ENCODE measurements around the gene HDAC9.

Gene HDAC9

DNA sequence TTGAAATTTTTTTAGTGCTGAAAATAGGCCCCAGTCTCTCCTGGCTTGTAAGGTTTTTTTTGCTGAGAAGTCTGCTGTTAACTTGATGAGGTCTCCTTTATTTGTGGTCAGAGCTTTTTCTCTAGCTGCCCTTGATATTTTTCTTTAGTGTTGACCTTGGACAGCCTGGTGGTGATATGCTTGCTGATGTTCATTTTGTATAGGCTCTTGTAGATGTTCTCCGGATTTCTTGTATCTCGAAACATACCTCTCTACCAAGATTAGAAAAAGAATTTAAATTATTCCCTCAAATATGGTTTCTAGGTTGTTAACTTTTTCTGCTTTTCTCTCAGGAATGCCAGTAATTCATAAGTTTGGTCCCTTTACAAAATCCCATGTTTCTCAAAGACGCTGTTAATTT, 519.5 kb downstream of the HDAC9 start:
- Histone ChIP-seq H3K9me3 (ENCODE audit: insufficient read depth, low read length) (no peaks in the 10 kb centered on the region), H4K20me1 (ENCODE audit: low read depth, low read length) (no peaks in the 10 kb centered on the region), H3K36me3 (ENCODE audit: low read length) (no peaks in the 10 kb centered on the region), H3K27me3 (ENCODE audit: low read length) (no peaks in the 10 kb centered on the region), H3K9ac (ENCODE audit: low read length) (no peak overlapping the region), H2AFZ (ENCODE audit: low read depth, low read length, severe bottlenecking) (no peak overlapping the region), H3K4me2 (ENCODE audit: low read depth, low read length, poor library complexity, severe bottlenecking) (no peak overlapping the region), H3F3A (ENCODE audit: insufficient read depth) (no peaks in the 10 kb centered on the region), H3K9me2 (replicated peaks; ENCODE audit: insufficient read depth, low read length) (no peaks in the 10 kb centered on the region), H3K79me2 (ENCODE audit: insufficient read depth, low read length) (no peaks in the 10 kb centered on the region), H3K4me3 (ENCODE audit: insufficient read depth, low read length, poor library complexity, severe bottlenecking) (no peak overlapping the region), H3K27ac (ENCODE audit: low read depth, low read length) (no peak overlapping the region)
- TF ChIP-seq, protein P1, sequence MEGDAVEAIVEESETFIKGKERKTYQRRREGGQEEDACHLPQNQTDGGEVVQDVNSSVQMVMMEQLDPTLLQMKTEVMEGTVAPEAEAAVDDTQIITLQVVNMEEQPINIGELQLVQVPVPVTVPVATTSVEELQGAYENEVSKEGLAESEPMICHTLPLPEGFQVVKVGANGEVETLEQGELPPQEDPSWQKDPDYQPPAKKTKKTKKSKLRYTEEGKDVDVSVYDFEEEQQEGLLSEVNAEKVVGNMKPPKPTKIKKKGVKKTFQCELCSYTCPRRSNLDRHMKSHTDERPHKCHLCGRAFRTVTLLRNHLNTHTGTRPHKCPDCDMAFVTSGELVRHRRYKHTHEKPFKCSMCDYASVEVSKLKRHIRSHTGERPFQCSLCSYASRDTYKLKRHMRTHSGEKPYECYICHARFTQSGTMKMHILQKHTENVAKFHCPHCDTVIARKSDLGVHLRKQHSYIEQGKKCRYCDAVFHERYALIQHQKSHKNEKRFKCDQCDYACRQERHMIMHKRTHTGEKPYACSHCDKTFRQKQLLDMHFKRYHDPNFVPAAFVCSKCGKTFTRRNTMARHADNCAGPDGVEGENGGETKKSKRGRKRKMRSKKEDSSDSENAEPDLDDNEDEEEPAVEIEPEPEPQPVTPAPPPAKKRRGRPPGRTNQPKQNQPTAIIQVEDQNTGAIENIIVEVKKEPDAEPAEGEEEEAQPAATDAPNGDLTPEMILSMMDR (IDR thresholded peaks at IDR 0.05; ENCODE audit: insufficient read depth, low read length, poor library complexity, severe bottlenecking) = no peak
- TF ChIP-seq EZH2phosphoT487 (conservative IDR thresholded peaks at IDR 0.05; ENCODE audit: low read length) = no peak

DNA sequence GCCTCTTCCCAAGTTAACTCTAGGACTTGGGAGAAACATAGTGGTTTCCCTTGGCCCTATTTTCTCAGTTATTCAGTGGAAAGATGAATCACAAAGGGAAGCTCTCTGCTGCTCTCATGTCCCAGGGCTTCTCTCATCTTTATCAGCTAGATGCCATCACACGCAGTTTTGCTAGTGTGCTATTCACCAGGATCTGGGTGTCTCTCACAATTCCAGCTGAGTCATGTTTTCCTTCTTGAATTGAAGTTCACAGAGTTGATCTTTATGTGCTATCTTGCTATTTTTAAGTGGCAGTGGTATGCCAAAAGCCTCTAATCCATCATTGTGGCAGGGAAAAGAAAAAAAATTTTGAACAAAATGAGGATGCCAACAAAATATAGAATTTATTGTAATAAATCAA, 520.6 kb downstream of the HDAC9 start:
- H3K9ac ChIP-seq (ENCODE audit: low read length) = no peak overlapping the region
- H3K36me3 ChIP-seq (ENCODE audit: low read length) = no peaks in the 10 kb centered on the region
- no peak for TF ChIP-seq EZH2phosphoT487 (conservative IDR thresholded peaks at IDR 0.05; ENCODE audit: low read length)
- TF ChIP-seq, protein P1 (IDR thresholded peaks at IDR 0.05; ENCODE audit: insufficient read depth, low read length, poor library complexity, severe bottlenecking) = no peak
- no peaks in the 10 kb centered on the region for H3F3A ChIP-seq (ENCODE audit: insufficient read depth)
- no peak overlapping the region for H3K4me2 ChIP-seq (ENCODE audit: low read depth, low read length, poor library complexity, severe bottlenecking)
- no peak overlapping the region for H3K4me3 ChIP-seq (ENCODE audit: insufficient read depth, low read length, poor library complexity, severe bottlenecking)
- H3K9me2 ChIP-seq (replicated peaks; ENCODE audit: insufficient read depth, low read length) = no peaks in the 10 kb centered on the region
- H3K27ac ChIP-seq (ENCODE audit: low read depth, low read length) = no peak overlapping the region
- no peaks in the 10 kb centered on the region for H4K20me1 ChIP-seq (ENCODE audit: low read depth, low read length)
- no peaks in the 10 kb centered on the region for H3K27me3 ChIP-seq (ENCODE audit: low read length)
- no peak overlapping the region for H2AFZ ChIP-seq (ENCODE audit: low read depth, low read length, severe bottlenecking)
- H3K9me3 ChIP-seq (ENCODE audit: insufficient read depth, low read length) = no peaks in the 10 kb centered on the region
- H3K79me2 ChIP-seq (ENCODE audit: insufficient read depth, low read length) = no peaks in the 10 kb centered on the region

DNA sequence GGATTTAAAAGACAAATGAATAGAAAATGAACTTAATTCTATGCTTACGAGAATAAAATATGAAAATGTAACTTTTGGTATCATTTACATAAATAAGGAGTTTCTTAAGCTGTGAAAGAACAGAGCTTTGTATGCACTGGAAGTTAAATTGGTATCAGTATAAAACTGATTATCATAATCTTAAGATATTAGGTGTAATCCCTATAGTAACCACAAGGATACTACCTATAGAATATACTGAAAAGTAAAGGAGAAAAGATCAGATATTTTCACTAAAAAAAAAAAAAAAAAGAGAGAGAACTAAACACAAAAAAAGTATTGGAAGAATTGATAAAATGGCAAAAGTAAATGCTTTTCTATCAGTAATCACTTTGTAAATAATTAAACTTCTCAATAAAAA, 521.8 kb downstream of the HDAC9 start:
- no peaks in the 10 kb centered on the region for H3K9me3 ChIP-seq (ENCODE audit: insufficient read depth, low read length)
- no peaks in the 10 kb centered on the region for H3K27me3 ChIP-seq (ENCODE audit: low read length)
- H3K9me2 ChIP-seq (replicated peaks; ENCODE audit: insufficient read depth, low read length) = no peaks in the 10 kb centered on the region
- no peak overlapping the region for H2AFZ ChIP-seq (ENCODE audit: low read depth, low read length, severe bottlenecking)
- no peak overlapping the region for H3K27ac ChIP-seq (ENCODE audit: low read depth, low read length)
- no peaks in the 10 kb centered on the region for H3K36me3 ChIP-seq (ENCODE audit: low read length)
- TF ChIP-seq EZH2phosphoT487 (conservative IDR thresholded peaks at IDR 0.05; ENCODE audit: low read length) = no peak
- TF ChIP-seq, protein P1 (IDR thresholded peaks at IDR 0.05; ENCODE audit: insufficient read depth, low read length, poor library complexity, severe bottlenecking) = no peak
- H3F3A ChIP-seq (ENCODE audit: insufficient read depth) = no peaks in the 10 kb centered on the region
- no peak overlapping the region for H3K4me2 ChIP-seq (ENCODE audit: low read depth, low read length, poor library complexity, severe bottlenecking)
- H3K9ac ChIP-seq (ENCODE audit: low read length) = no peak overlapping the region
- no peaks in the 10 kb centered on the region for H3K79me2 ChIP-seq (ENCODE audit: insufficient read depth, low read length)
- no peaks in the 10 kb centered on the region for H4K20me1 ChIP-seq (ENCODE audit: low read depth, low read length)
- no peak overlapping the region for H3K4me3 ChIP-seq (ENCODE audit: insufficient read depth, low read length, poor library complexity, severe bottlenecking)
